Prostate gland (tissue), 2 donors: ENCODE data around the gene SACM1L. TPM values are rescaled to one million over a fixed set of nuclear protein-coding genes. Genes with fewer than 3 reads are reported as not detected.

Source experiments
- DNase-seq: peaks from one replicate; pipeline ENCODE4 v3.0.0-alpha.2; 2019; ENCODE audit warnings: low spot score
- H3K27ac ChIP-seq, 2 donors: fragments of 200-600 bp; sonication (generic); 2 replicates each; pipeline ENCODE4 v1.5.1; 2017 to 2019
- H3K27me3 ChIP-seq: fragments of 200-600 bp; sonication (generic); replicated peaks from 2 replicates; pipeline ENCODE4 v1.5.1; 2019; ENCODE audit not compliant: insufficient read depth
- H3K36me3 ChIP-seq, 2 donors: fragments of 200-600 bp; sonication (generic); 1 replicate in 1 of 2; 2 replicates in 1 of 2; pipeline versions ENCODE4 v1.5.1 to v1.8.1; 2017 to 2019
- H3K4me1 ChIP-seq: fragments of 200-600 bp; sonication (generic); replicated peaks from 2 replicates; pipeline ENCODE4 v1.5.1; 2019
- H3K4me3 ChIP-seq, 2 donors: fragments of 200-600 bp; sonication (generic); 2 replicates each; pipeline ENCODE4 v1.5.1; 2017 to 2019
- H3K9me3 ChIP-seq: fragments of 200-600 bp; sonication (generic); 2 replicates; pipeline ENCODE4 v1.5.1; 2017
- CTCF ChIP-seq, 4 experiments: fragments of 200-600 bp in 2 of 4; fragments of 450-650 bp in 2 of 4; sonication (generic) in 2 of 4; IDR thresholded peaks; 1 replicate in 3 of 4; 2 replicates in 1 of 4; pipeline ENCODE4 v1.5.1; 2016 to 2019; ENCODE audit warnings: antibody characterized with exemption in 4 of 4, mild to moderate bottlenecking in 2 of 4, moderate library complexity in 2 of 4
- POLR2A ChIP-seq: fragments of 450-650 bp; IDR thresholded peaks from one replicate; pipeline ENCODE4 v1.6.1; 2016; ENCODE audit warnings: antibody characterized with exemption, mild to moderate bottlenecking
- POLR2AphosphoS5 ChIP-seq: sonication (generic); formaldehyde crosslinking; IDR thresholded peaks from one replicate; pipeline ENCODE4 v1.6.1; 2017; ENCODE audit warnings: antibody characterized with exemption
- WGBS: methylation state at CpG from one replicate; pipeline ENCODE4 v1.1.5; 2018; 5-methylcytosine and 5-hydroxymethylcytosine counted together
- intact Hi-C: fragments of 100-400 bp; cut with DNase I; formaldehyde crosslinking; loops from one replicate; pipeline ENCODE4 v1.14.2; 2022
- total RNA-seq, 2 donors: library from RNA; depleted of rRNA; stranded (reverse); fragments of >200 nt; gene quantifications; one replicate each; pipeline ENCODE4 v1.1.0, GENCODE V29; 2016

Gene SACM1L
- total RNA-seq, 2 donors from 2014 or later: 56.6 to 62.8 TPM

GRCh38 chr3:45773714-45774449 lies 84.7 kb downstream of the SACM1L start:
- H3K27me3 ChIP-seq: no peaks in the 10 kb centered on the region
- H3K4me3 ChIP-seq: no peak overlapping the region
- intact Hi-C loops: no loop called here
- no peak overlapping the region for H3K27ac ChIP-seq
- H3K36me3 ChIP-seq: no peaks in the 10 kb centered on the region
- no peaks in the 10 kb centered on the region for H3K9me3 ChIP-seq
- no peak for DNase-seq
- H3K4me1 ChIP-seq: no peaks in the 10 kb centered on the region
- no peak for TF ChIP-seq POLR2AphosphoS5
- no peak for TF ChIP-seq CTCF (IDR thresholded peaks at IDR 0.05)
- TF ChIP-seq POLR2A: no peak
- WGBS: 43% methylated on average over 7 of the region's 7 CpGs

- Histone ChIP-seq H3K4me3 (no peak overlapping the region), H3K27ac (no peak overlapping the region), H3K27me3 (no peaks in the 10 kb centered on the region), H3K36me3 (no peaks in the 10 kb centered on the region), H3K9me3 (no peaks in the 10 kb centered on the region), H3K4me1 (no peaks in the 10 kb centered on the region)
- DNase-seq: no peak
- TF ChIP-seq POLR2AphosphoS5 (no peak), CTCF (IDR thresholded peaks at IDR 0.05) (no peak), POLR2A (no peak)
- 84% methylated on average over 8 of the region's 8 CpGs for WGBS
- intact Hi-C loops: no loop called here
Measured at GRCh38 chr3:45774581-45775521, 85.7 kb downstream of the SACM1L start.

- 90% methylated on average over 17 of the region's 17 CpGs for WGBS
- H3K36me3 ChIP-seq: no peaks in the 10 kb centered on the region
- no peak for DNase-seq
- H3K4me3 ChIP-seq: no peak overlapping the region
- no peaks in the 10 kb centered on the region for H3K9me3 ChIP-seq
- no peaks in the 10 kb centered on the region for H3K27me3 ChIP-seq
- TF ChIP-seq POLR2AphosphoS5 (no peak), CTCF (IDR thresholded peaks at IDR 0.05) (no peak), POLR2A (no peak)
- intact Hi-C loops: no loop called here
- H3K27ac ChIP-seq: no peak overlapping the region
- H3K4me1 ChIP-seq: no peaks in the 10 kb centered on the region
Measured at GRCh38 chr3:45775571-45776300, 86.5 kb downstream of the SACM1L start.

GRCh38 chr3:45776301-45776595 lies 87.1 kb downstream of the SACM1L start:
- DNase-seq: no peak
- Histone ChIP-seq H3K27me3 (no peaks in the 10 kb centered on the region), H3K9me3 (no peaks in the 10 kb centered on the region), H3K4me1 (no peaks in the 10 kb centered on the region), H3K27ac (no peak overlapping the region), H3K36me3 (no peaks in the 10 kb centered on the region), H3K4me3 (no peak overlapping the region)
- WGBS: 72% methylated on average over 3 of the region's 3 CpGs
- intact Hi-C loops: no loop called here
- no peak for TF ChIP-seq POLR2AphosphoS5
- TF ChIP-seq CTCF (IDR thresholded peaks at IDR 0.05): no peak
- no peak for TF ChIP-seq POLR2A
